ENCODE data around the gene PPFIA2.

DNA sequence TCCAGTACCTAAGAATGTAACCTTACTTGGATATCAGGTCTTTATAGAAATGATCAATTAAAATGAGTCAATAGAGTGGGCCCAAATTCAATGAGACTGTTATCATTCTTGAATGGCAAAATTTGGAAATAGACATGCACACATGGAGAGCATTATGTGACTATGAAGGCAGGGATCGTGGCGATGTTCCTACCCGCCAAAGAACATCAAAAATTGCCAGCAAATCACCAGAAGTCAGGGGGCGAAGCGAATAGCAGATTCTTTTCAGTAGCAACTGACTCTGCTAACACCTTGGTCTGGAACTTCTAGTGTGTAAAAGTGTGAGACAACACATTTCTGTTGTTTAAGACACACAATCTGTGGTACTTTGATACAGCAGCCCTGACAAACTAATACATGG is 488.8 kb downstream of the PPFIA2 start:
- TF ChIP-seq, protein P1, sequence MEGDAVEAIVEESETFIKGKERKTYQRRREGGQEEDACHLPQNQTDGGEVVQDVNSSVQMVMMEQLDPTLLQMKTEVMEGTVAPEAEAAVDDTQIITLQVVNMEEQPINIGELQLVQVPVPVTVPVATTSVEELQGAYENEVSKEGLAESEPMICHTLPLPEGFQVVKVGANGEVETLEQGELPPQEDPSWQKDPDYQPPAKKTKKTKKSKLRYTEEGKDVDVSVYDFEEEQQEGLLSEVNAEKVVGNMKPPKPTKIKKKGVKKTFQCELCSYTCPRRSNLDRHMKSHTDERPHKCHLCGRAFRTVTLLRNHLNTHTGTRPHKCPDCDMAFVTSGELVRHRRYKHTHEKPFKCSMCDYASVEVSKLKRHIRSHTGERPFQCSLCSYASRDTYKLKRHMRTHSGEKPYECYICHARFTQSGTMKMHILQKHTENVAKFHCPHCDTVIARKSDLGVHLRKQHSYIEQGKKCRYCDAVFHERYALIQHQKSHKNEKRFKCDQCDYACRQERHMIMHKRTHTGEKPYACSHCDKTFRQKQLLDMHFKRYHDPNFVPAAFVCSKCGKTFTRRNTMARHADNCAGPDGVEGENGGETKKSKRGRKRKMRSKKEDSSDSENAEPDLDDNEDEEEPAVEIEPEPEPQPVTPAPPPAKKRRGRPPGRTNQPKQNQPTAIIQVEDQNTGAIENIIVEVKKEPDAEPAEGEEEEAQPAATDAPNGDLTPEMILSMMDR (IDR thresholded peaks at IDR 0.05): no peak
- TF ChIP-seq POLR2A (IDR thresholded peaks at IDR 0.05): no peak

Data from Peyer's patch (tissue), 4 donors.